MM.1S (cell line): ENCODE data around the gene SCGB1D1.

ENCODE experiments used
- EZH2 ChIP-seq: fragments of 300-600 bp; sonication (generic); optimal IDR thresholded peaks from 2 replicates; pipeline ENCODE3; 2017; ENCODE audit warnings: low read depth, mild to moderate bottlenecking, antibody characterized with exemption, low read length, mixed read lengths
- EZH2phosphoT487 ChIP-seq: fragments of 300-600 bp; sonication (generic); IDR thresholded peaks from 2 replicates; pipeline ENCODE4 v1.6.1; 2018; ENCODE audit warnings: antibody characterized with exemption, low read length
- TF ChIP-seq, protein P1 (sequence below): fragments of 300-600 bp; sonication (generic); IDR thresholded peaks from 2 replicates; pipeline ENCODE4 v1.5.1; 2016; ENCODE audit warnings: antibody characterized with exemption, low read length, mixed read lengths

DNA sequence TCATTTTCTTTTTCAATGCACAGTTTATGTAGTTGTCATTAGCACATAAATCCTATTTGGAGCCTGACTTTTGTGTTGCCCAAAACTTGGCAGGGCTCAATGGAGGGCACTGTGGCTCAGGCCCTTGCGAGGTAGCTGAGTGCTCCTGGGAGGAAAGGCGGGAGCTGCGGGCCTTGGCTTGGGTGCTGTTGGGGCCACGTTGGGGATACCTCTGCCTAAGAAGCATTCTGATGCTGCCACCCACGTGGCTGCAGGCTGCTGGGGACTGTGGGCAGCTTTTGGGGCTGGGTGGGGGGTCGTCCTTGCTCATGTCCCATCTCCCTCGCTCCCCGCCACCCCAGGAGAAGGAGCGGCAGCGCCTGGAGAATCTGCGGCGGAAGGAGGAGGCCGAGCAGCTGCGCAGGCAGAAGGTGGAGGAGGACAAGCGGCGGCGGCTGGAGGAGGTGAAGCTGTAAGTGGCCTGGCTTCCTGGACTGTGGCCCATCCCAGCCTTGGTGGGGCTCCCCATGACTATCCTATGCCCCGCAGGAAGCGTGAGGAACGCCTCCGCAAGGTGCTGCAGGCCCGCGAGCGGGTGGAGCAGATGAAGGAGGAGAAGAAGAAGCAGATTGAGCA lies 45.3 kb upstream of the SCGB1D1 start:
- TF ChIP-seq, protein P1, sequence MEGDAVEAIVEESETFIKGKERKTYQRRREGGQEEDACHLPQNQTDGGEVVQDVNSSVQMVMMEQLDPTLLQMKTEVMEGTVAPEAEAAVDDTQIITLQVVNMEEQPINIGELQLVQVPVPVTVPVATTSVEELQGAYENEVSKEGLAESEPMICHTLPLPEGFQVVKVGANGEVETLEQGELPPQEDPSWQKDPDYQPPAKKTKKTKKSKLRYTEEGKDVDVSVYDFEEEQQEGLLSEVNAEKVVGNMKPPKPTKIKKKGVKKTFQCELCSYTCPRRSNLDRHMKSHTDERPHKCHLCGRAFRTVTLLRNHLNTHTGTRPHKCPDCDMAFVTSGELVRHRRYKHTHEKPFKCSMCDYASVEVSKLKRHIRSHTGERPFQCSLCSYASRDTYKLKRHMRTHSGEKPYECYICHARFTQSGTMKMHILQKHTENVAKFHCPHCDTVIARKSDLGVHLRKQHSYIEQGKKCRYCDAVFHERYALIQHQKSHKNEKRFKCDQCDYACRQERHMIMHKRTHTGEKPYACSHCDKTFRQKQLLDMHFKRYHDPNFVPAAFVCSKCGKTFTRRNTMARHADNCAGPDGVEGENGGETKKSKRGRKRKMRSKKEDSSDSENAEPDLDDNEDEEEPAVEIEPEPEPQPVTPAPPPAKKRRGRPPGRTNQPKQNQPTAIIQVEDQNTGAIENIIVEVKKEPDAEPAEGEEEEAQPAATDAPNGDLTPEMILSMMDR, result no peak
- TF ChIP-seq EZH2 (no peak), EZH2phosphoT487 (no peak)
